Nephron (organoid): Measurements from ENCODE around the gene CPED1.
A peak's percentile ranks its signal among the peaks of the same experiment; 100 is the strongest.

Experiments used
- H3K27ac Mint-ChIP-seq, 3 experiments: 2 replicates each; pipeline ENCODE4 v1.8.0; 2020; ENCODE audit warnings: mixed read lengths in 3 of 3, mild to moderate bottlenecking in 2 of 3, moderate library complexity in 1 of 3
- H3K27me3 Mint-ChIP-seq: 2 replicates; pipeline ENCODE4 v1.8.0; 2021; ENCODE audit warnings: low read depth, mild to moderate bottlenecking, moderate library complexity, mixed read lengths
- H3K36me3 Mint-ChIP-seq: 2 replicates; pipeline ENCODE4 v1.8.0; 2020; ENCODE audit warnings: low read depth, mixed read lengths
- H3K4me1 Mint-ChIP-seq: 2 replicates; pipeline ENCODE4 v1.8.0; 2020; ENCODE audit warnings: mixed read lengths
- H3K4me3 Mint-ChIP-seq, 3 experiments: 2 replicates each; pipeline ENCODE4 v1.8.0; 2020; ENCODE audit warnings: mild to moderate bottlenecking in 3 of 3, mixed read lengths in 3 of 3, moderate library complexity in 2 of 3
- H3K9me3 Mint-ChIP-seq: 2 replicates; pipeline ENCODE4 v1.8.0; 2020; ENCODE audit warnings: mixed read lengths
- CTCF ChIP-seq, 3 experiments: fragments of 200-600 bp; sonication (generic); IDR thresholded peaks; one replicate each; pipeline ENCODE4 v1.5.0; 2021; ENCODE audit warnings: antibody characterized with exemption in 3 of 3; ENCODE audit not compliant: unreplicated experiment in 3 of 3

Gene CPED1

GRCh38 chr7:121202834-121203233, 214.3 kb downstream of the CPED1 start:
- Mint-ChIP-seq H3K27ac (no peak overlapping the region), H3K27me3 (no peaks in the 10 kb centered on the region), H3K9me3 (no peaks in the 10 kb centered on the region), H3K4me1 (peaks cover 16% of the 10 kb centered on the region), H3K36me3 (peaks cover 6% of the 10 kb centered on the region), H3K4me3 (no peak overlapping the region)
- no peak for TF ChIP-seq CTCF (IDR thresholded peaks at IDR 0.05; ENCODE audit: unreplicated experiment in 3 of 3)

- no peak overlapping the region for H3K4me3 Mint-ChIP-seq
- no peaks in the 10 kb centered on the region for H3K27me3 Mint-ChIP-seq
- peaks cover 11% of the 10 kb centered on the region for H3K4me1 Mint-ChIP-seq
- TF ChIP-seq CTCF (IDR thresholded peaks at IDR 0.05; ENCODE audit: unreplicated experiment in 3 of 3): no peak
- H3K36me3 Mint-ChIP-seq: peaks cover 6% of the 10 kb centered on the region
- H3K27ac Mint-ChIP-seq: no peak overlapping the region
- H3K9me3 Mint-ChIP-seq: no peaks in the 10 kb centered on the region
These were observed 216.0 kb downstream of the CPED1 start for GRCh38 chr7:121204537-121204936.

GRCh38 chr7:121205777-121206176, 217.3 kb downstream of the CPED1 start:
- no peaks in the 10 kb centered on the region for H3K9me3 Mint-ChIP-seq
- H3K36me3 Mint-ChIP-seq: peaks cover 6% of the 10 kb centered on the region
- no peak overlapping the region for H3K27ac Mint-ChIP-seq
- H3K27me3 Mint-ChIP-seq: no peaks in the 10 kb centered on the region
- H3K4me3 Mint-ChIP-seq: no peak overlapping the region
- no peak for TF ChIP-seq CTCF (IDR thresholded peaks at IDR 0.05; ENCODE audit: unreplicated experiment in 3 of 3)
- peaks cover 11% of the 10 kb centered on the region for H3K4me1 Mint-ChIP-seq

GRCh38 chr7:121211253-121211652, 222.7 kb downstream of the CPED1 start:
- no peak for TF ChIP-seq CTCF (IDR thresholded peaks at IDR 0.05; ENCODE audit: unreplicated experiment in 3 of 3)
- H3K36me3 Mint-ChIP-seq: no peaks in the 10 kb centered on the region
- H3K9me3 Mint-ChIP-seq: no peaks in the 10 kb centered on the region
- H3K27ac Mint-ChIP-seq: no peak overlapping the region
- peaks cover 4% of the 10 kb centered on the region for H3K4me1 Mint-ChIP-seq
- H3K4me3 Mint-ChIP-seq: no peak overlapping the region
- no peaks in the 10 kb centered on the region for H3K27me3 Mint-ChIP-seq

- no peak overlapping the region for H3K4me3 Mint-ChIP-seq
- H3K27me3 Mint-ChIP-seq: no peaks in the 10 kb centered on the region
- H3K27ac Mint-ChIP-seq: peak overlapping the region in 1 of 3 experiments; percentile 25
- TF ChIP-seq CTCF (IDR thresholded peaks at IDR 0.05; ENCODE audit: unreplicated experiment in 3 of 3): no peak
- peaks cover 4% of the 10 kb centered on the region for H3K4me1 Mint-ChIP-seq
- no peaks in the 10 kb centered on the region for H3K9me3 Mint-ChIP-seq
- H3K36me3 Mint-ChIP-seq: no peaks in the 10 kb centered on the region
These were observed 223.5 kb downstream of the CPED1 start for GRCh38 chr7:121212036-121212435.

GRCh38 chr7:121214657-121215056, 226.1 kb downstream of the CPED1 start:
- TF ChIP-seq CTCF (IDR thresholded peaks at IDR 0.05; ENCODE audit: unreplicated experiment in 3 of 3): no peak
- H3K27ac Mint-ChIP-seq: no peak overlapping the region
- no peaks in the 10 kb centered on the region for H3K36me3 Mint-ChIP-seq
- H3K27me3 Mint-ChIP-seq: no peaks in the 10 kb centered on the region
- H3K4me1 Mint-ChIP-seq: peaks cover 4% of the 10 kb centered on the region
- no peaks in the 10 kb centered on the region for H3K9me3 Mint-ChIP-seq
- H3K4me3 Mint-ChIP-seq: no peak overlapping the region
